ENCODE measurements around the gene LMX1A.

Gene LMX1A

DNA sequence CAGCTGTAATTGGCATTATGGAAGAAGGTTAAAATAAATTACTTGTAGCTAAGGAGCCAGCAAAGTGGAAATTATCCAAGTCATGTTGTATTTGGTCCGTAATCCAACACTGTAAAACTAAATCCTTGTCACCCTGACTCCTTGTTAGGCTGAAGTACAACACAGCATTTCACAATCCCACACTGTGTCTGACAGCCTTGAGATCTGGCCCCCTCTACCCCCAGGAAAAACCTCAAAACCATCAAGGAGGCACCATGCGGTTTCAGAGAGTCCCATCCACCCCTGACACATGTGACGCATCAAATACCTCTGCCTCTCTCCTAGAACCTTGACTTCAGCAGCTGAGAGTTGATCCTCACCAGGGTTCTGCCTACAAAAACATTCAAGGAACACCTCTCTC is 41.0 kb downstream of the LMX1A start:
- no peak for TF ChIP-seq POLR2A (IDR thresholded peaks at IDR 0.05; ENCODE audit: extremely low read depth, insufficient read length)
- TF ChIP-seq, protein P1, sequence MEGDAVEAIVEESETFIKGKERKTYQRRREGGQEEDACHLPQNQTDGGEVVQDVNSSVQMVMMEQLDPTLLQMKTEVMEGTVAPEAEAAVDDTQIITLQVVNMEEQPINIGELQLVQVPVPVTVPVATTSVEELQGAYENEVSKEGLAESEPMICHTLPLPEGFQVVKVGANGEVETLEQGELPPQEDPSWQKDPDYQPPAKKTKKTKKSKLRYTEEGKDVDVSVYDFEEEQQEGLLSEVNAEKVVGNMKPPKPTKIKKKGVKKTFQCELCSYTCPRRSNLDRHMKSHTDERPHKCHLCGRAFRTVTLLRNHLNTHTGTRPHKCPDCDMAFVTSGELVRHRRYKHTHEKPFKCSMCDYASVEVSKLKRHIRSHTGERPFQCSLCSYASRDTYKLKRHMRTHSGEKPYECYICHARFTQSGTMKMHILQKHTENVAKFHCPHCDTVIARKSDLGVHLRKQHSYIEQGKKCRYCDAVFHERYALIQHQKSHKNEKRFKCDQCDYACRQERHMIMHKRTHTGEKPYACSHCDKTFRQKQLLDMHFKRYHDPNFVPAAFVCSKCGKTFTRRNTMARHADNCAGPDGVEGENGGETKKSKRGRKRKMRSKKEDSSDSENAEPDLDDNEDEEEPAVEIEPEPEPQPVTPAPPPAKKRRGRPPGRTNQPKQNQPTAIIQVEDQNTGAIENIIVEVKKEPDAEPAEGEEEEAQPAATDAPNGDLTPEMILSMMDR (IDR thresholded peaks at IDR 0.05; ENCODE audit: low read depth, low read length): no peak
- TF ChIP-seq MYC (IDR thresholded peaks at IDR 0.05; ENCODE audit: low read depth, low read length): no peak
- TF ChIP-seq, protein P2, sequence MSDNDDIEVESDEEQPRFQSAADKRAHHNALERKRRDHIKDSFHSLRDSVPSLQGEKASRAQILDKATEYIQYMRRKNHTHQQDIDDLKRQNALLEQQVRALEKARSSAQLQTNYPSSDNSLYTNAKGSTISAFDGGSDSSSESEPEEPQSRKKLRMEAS (IDR thresholded peaks at IDR 0.05; ENCODE audit: low read depth, low read length): no peak
- DNase-seq (ENCODE audit: low read depth): peak; percentile 6
- no peak overlapping the region for H3K4me3 ChIP-seq (ENCODE audit: low read depth, low read length)

DNA sequence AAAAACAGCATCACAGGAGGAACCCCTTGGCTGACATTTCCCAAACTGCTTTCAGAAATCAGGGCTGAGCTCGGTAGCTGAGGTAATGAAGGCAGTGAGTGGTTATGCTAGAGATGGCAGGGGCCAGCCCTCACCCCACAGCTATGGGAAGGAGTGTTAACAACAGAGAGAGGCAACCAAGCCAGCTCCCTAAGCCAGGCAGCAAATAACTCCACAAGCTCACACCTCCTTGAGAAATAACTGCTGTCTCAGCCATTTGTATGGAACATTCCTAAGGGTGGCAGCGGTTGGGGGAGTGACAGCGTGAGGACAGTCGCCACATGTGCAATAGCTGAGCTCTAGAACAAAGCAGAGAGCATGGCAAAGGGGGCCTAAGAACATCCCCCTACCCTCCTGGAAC is 42.6 kb downstream of the LMX1A start:
- TF ChIP-seq, protein P1 (IDR thresholded peaks at IDR 0.05; ENCODE audit: low read depth, low read length): no peak
- TF ChIP-seq, protein P2 (IDR thresholded peaks at IDR 0.05; ENCODE audit: low read depth, low read length): no peak
- TF ChIP-seq MYC (IDR thresholded peaks at IDR 0.05; ENCODE audit: low read depth, low read length): no peak
- no peak for TF ChIP-seq POLR2A (IDR thresholded peaks at IDR 0.05; ENCODE audit: extremely low read depth, insufficient read length)
- DNase-seq (ENCODE audit: low read depth): no peak
- no peak overlapping the region for H3K4me3 ChIP-seq (ENCODE audit: low read depth, low read length)

DNA sequence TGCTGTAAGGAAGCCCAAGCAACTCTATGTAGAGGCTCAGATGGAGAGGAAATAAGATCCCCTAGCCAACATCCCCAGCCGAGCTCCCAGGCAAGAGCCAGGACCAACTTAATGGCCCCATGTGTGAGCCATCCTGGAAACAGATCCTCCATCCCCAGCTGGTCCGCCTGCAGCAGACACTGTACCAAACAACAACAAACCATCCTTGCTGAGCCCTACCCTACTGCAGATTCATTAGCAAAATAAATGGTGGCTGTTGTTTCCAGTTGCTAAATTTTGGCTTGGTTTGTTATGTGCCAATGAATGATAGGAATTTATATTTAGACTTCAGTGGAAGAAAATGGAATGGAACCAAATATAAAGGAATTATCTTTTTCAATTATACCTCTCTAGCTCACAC is 43.9 kb downstream of the LMX1A start:
- no peak overlapping the region for H3K4me3 ChIP-seq (ENCODE audit: low read depth, low read length)
- no peak for TF ChIP-seq POLR2A (IDR thresholded peaks at IDR 0.05; ENCODE audit: extremely low read depth, insufficient read length)
- TF ChIP-seq MYC (IDR thresholded peaks at IDR 0.05; ENCODE audit: low read depth, low read length): no peak
- TF ChIP-seq, protein P1 (IDR thresholded peaks at IDR 0.05; ENCODE audit: low read depth, low read length): no peak
- TF ChIP-seq, protein P2 (IDR thresholded peaks at IDR 0.05; ENCODE audit: low read depth, low read length): no peak
- DNase-seq (ENCODE audit: low read depth): no peak

DNA sequence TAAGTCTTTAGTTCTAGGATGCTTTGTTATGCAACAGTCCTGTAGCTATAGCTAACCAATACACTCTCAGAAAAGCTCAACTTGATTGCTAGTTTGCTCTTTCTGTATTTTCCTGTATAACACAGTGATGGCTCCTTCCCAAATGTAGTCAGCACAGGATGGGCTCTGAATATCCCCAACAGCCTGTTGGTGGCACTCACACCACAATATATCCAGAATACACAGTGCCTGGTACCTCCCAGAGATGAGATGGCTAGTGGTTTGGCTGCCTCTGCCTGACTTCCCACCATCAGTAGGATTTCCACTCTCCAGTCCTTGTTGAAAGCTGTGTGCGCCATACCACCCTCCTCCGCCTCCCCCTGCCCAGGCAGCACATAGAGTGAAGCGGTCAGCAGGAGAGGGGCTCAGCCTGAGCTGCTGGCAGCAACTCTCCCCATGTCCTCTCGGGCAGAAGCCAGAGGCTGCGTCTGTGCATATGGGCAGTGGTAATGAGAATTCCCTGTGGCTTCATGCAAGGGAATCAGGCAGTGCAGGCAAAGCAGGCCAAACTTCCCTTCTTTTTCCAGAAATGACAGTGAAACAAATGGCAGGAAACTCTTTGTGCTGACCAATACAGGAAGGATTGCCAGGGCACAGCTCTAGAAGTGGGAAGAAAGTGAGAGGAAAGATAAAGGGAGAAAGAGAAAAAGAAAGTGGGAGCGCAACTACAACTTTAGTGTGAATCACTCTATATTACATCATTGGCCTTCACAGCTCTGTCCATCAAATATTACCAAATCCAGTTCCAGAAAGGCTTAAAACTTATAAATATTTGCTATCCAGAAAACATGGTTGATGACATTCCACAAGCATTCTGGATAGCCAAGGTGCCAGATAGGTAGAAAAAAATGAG is 49.7 kb downstream of the LMX1A start:
- DNase-seq (ENCODE audit: low read depth): no peak
- no peak overlapping the region for H3K4me3 ChIP-seq (ENCODE audit: low read depth, low read length)
- TF ChIP-seq POLR2A (IDR thresholded peaks at IDR 0.05; ENCODE audit: extremely low read depth, insufficient read length) (no peak), MYC (IDR thresholded peaks at IDR 0.05; ENCODE audit: low read depth, low read length) (no peak)
- TF ChIP-seq, protein P2 (IDR thresholded peaks at IDR 0.05; ENCODE audit: low read depth, low read length): no peak
- TF ChIP-seq, protein P1 (IDR thresholded peaks at IDR 0.05; ENCODE audit: low read depth, low read length): no peak

DNA sequence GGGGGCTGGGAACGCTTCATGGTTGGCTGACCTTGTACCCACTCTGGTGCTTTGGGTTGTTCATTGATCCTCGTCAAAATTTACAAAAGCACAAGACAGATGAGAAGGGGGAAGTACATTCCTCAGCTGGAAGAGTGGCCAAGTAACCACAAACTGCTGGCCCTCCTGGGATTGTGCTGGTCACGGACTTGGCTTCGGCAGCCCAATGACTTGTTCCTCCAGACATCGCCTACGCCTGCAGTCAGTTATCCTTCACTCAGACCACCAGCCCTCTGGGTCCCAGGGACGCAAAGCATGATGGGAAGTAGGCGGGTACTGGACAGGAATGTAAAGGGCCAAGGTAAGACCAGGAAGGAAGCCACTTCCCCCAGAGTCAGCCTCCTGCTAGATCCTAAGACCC is 53.1 kb downstream of the LMX1A start:
- DNase-seq (ENCODE audit: low read depth): peak; percentile 17
- no peak overlapping the region for H3K4me3 ChIP-seq (ENCODE audit: low read depth, low read length)
- TF ChIP-seq MYC (IDR thresholded peaks at IDR 0.05; ENCODE audit: low read depth, low read length) (no peak), POLR2A (IDR thresholded peaks at IDR 0.05; ENCODE audit: extremely low read depth, insufficient read length) (no peak)
- TF ChIP-seq, protein P1 (IDR thresholded peaks at IDR 0.05; ENCODE audit: low read depth, low read length): no peak
- TF ChIP-seq, protein P2 (IDR thresholded peaks at IDR 0.05; ENCODE audit: low read depth, low read length): no peak

Measured in NB4 (cell line).